IPS-20b (cell line): ENCODE measurements around the gene OR51F1.
"Not testable (repeated sequence)": the region's sequence is repeated elsewhere in the genome, so short reads cannot be mapped to it uniquely, and the experiment has no call there.

Experiments
- H3K27ac ChIP-seq: one replicate; pipeline ENCODE4 v1.5.1; 2013; ENCODE audit warnings: low read length
- H3K27me3 ChIP-seq: 2 replicates; pipeline ENCODE4 v1.6.1; 2013; ENCODE audit warnings: mild to moderate bottlenecking, low read length, inconsistent platforms; ENCODE audit not compliant: insufficient read depth
- H3K36me3 ChIP-seq: 2 replicates; pipeline ENCODE4 v1.6.1; 2013; ENCODE audit warnings: low read depth, mild to moderate bottlenecking, inconsistent platforms, low read length, moderate library complexity; ENCODE audit not compliant: insufficient read depth
- H3K4me1 ChIP-seq: 2 replicates; pipeline ENCODE4 v1.6.1; 2013; ENCODE audit warnings: mild to moderate bottlenecking, control low read depth, inconsistent platforms, low read length, moderate library complexity; ENCODE audit not compliant: insufficient read depth
- H3K4me3 ChIP-seq: 2 replicates; pipeline ENCODE4 v1.5.1; 2013; ENCODE audit warnings: mild to moderate bottlenecking, low read length, inconsistent platforms
- H3K9ac ChIP-seq: 2 replicates; pipeline ENCODE4 v1.6.1; 2013; ENCODE audit warnings: low read depth, mild to moderate bottlenecking, inconsistent platforms, low read length, moderate library complexity
- H3K9me3 ChIP-seq: 2 replicates; pipeline ENCODE4 v1.6.1; 2013; ENCODE audit warnings: mild to moderate bottlenecking, low read depth, low read length, inconsistent platforms; ENCODE audit not compliant: insufficient read depth

Gene OR51F1

GRCh38 chr11:4769838-4770237 is at the start of gene OR51F1:
OR51F1 (minus strand) TSS chr11:4769938; CDS start chr11:4769938, 0 bp downstream.
- H3K27me3 ChIP-seq, result no peaks in the 10 kb centered on the region
- no peak within 1 kb of the TSS for H3K27ac ChIP-seq
- no peaks in the 10 kb centered on the region for H3K36me3 ChIP-seq
- H3K9ac ChIP-seq, result no peak within 1 kb of the TSS
- no peak within 1 kb of the TSS for H3K4me3 ChIP-seq
- no peaks in the 10 kb centered on the region for H3K9me3 ChIP-seq
- no peaks in the 10 kb centered on the region for H3K4me1 ChIP-seq

GRCh38 chr11:4809246-4809645 is 39.5 kb upstream of the OR51F1 start:
- H3K9ac ChIP-seq, result no peak overlapping the region

GRCh38 chr11:4808476-4808875 is 38.7 kb upstream of the OR51F1 start:
- Histone ChIP-seq H3K9me3 (no peaks in the 10 kb centered on the region), H3K27me3 (no peaks in the 10 kb centered on the region), H3K27ac (no peak overlapping the region), H3K36me3 (no peaks in the 10 kb centered on the region), H3K4me1 (no peaks in the 10 kb centered on the region), H3K9ac (no peak overlapping the region), H3K4me3 (no peak overlapping the region)

More at GRCh38 chr11:4809246-4809645, 39.5 kb upstream of the OR51F1 start:
- H3K27me3 ChIP-seq, result no peaks in the 10 kb centered on the region
- H3K4me3 ChIP-seq, result no peak overlapping the region
- H3K36me3 ChIP-seq, result no peaks in the 10 kb centered on the region
- H3K27ac ChIP-seq, result no peak overlapping the region
- H3K9me3 ChIP-seq, result no peaks in the 10 kb centered on the region
- no peaks in the 10 kb centered on the region for H3K4me1 ChIP-seq

GRCh38 chr11:4804280-4804679 is 34.5 kb upstream of the OR51F1 start, which contains the start of gene OR52R1:
OR52R1 (minus strand) TSS chr11:4804380; CDS start chr11:4804380, 0 bp downstream.
- Histone ChIP-seq H3K9me3 (no peaks in the 10 kb centered on the region), H3K9ac (no peak within 1 kb of the TSS), H3K4me1 (no peaks in the 10 kb centered on the region), H3K36me3 (no peaks in the 10 kb centered on the region), H3K27me3 (no peaks in the 10 kb centered on the region), H3K27ac (no peak within 1 kb of the TSS), H3K4me3 (no peak within 1 kb of the TSS)

- not testable (repeated sequence) for H3K27me3 ChIP-seq, H3K9me3 ChIP-seq, H3K27ac ChIP-seq, H3K9ac ChIP-seq, H3K4me3 ChIP-seq, H3K4me1 ChIP-seq, H3K36me3 ChIP-seq
Measured at GRCh38 chr11:4801316-4801715, 31.6 kb upstream of the OR51F1 start.

GRCh38 chr11:4798427-4799183 is 28.9 kb upstream of the OR51F1 start:
- no peaks in the 10 kb centered on the region for H3K4me1 ChIP-seq
- no peak overlapping the region for H3K4me3 ChIP-seq
- no peak overlapping the region for H3K27ac ChIP-seq
- H3K9ac ChIP-seq, result no peak overlapping the region
- H3K27me3 ChIP-seq, result no peaks in the 10 kb centered on the region
- no peaks in the 10 kb centered on the region for H3K36me3 ChIP-seq
- H3K9me3 ChIP-seq, result no peaks in the 10 kb centered on the region

GRCh38 chr11:4797206-4797605 is 27.5 kb upstream of the OR51F1 start:
- Histone ChIP-seq H3K27me3 (no peaks in the 10 kb centered on the region), H3K4me3 (no peak overlapping the region), H3K27ac (no peak overlapping the region), H3K36me3 (no peaks in the 10 kb centered on the region), H3K9ac (no peak overlapping the region), H3K4me1 (no peaks in the 10 kb centered on the region), H3K9me3 (no peaks in the 10 kb centered on the region)

GRCh38 chr11:4782454-4782853 is 12.7 kb upstream of the OR51F1 start:
- no peak overlapping the region for H3K27ac ChIP-seq
- peaks cover 3% of the 10 kb centered on the region; the same call in 1 of the 2 replicates for H3K9me3 ChIP-seq
- no peaks in the 10 kb centered on the region for H3K27me3 ChIP-seq
- H3K4me3 ChIP-seq, result no peak overlapping the region
- H3K4me1 ChIP-seq, result no peaks in the 10 kb centered on the region
- H3K36me3 ChIP-seq, result no peaks in the 10 kb centered on the region
- H3K9ac ChIP-seq, result no peak overlapping the region

GRCh38 chr11:4768094-4768493 is 1.6 kb downstream of the OR51F1 start:
- Histone ChIP-seq H3K4me3 (no peak overlapping the region), H3K27ac (no peak overlapping the region), H3K4me1 (no peaks in the 10 kb centered on the region), H3K9ac (no peak overlapping the region), H3K9me3 (no peaks in the 10 kb centered on the region), H3K27me3 (no peaks in the 10 kb centered on the region), H3K36me3 (no peaks in the 10 kb centered on the region)

GRCh38 chr11:4766420-4767043 is 3.2 kb downstream of the OR51F1 start:
- H3K4me3 ChIP-seq, result no peak overlapping the region
- no peaks in the 10 kb centered on the region for H3K36me3 ChIP-seq
- no peaks in the 10 kb centered on the region for H3K4me1 ChIP-seq
- H3K9me3 ChIP-seq, result no peaks in the 10 kb centered on the region
- H3K9ac ChIP-seq, result no peak overlapping the region
- no peak overlapping the region for H3K27ac ChIP-seq
- no peaks in the 10 kb centered on the region for H3K27me3 ChIP-seq

- Histone ChIP-seq H3K36me3 (no peaks in the 10 kb centered on the region), H3K4me3 (no peak overlapping the region), H3K9me3 (no peaks in the 10 kb centered on the region), H3K27ac (no peak overlapping the region), H3K9ac (no peak overlapping the region), H3K27me3 (no peaks in the 10 kb centered on the region), H3K4me1 (no peaks in the 10 kb centered on the region)
Measured at GRCh38 chr11:4763096-4763495, 6.6 kb downstream of the OR51F1 start.

- Histone ChIP-seq H3K4me1 (no peaks in the 10 kb centered on the region; the same call in 1 of the 2 replicates), H3K36me3 (no peaks in the 10 kb centered on the region), H3K27ac (no peak overlapping the region), H3K4me3 (no peak overlapping the region), H3K9ac (no peak overlapping the region), H3K27me3 (no peaks in the 10 kb centered on the region), H3K9me3 (no peaks in the 10 kb centered on the region)
Measured at GRCh38 chr11:4751201-4751600, 18.5 kb downstream of the OR51F1 start.
